ENCODE data around the gene UAP1L1. TPM values are rescaled to one million over a fixed set of nuclear protein-coding genes. Genes with fewer than 3 reads are reported as not detected.

UAP1L1 gene
- polyA plus RNA-seq, 2 of the 4 experiments (the other 2 are of a cell fraction), result 1.2 to 7.8 TPM

DNA sequence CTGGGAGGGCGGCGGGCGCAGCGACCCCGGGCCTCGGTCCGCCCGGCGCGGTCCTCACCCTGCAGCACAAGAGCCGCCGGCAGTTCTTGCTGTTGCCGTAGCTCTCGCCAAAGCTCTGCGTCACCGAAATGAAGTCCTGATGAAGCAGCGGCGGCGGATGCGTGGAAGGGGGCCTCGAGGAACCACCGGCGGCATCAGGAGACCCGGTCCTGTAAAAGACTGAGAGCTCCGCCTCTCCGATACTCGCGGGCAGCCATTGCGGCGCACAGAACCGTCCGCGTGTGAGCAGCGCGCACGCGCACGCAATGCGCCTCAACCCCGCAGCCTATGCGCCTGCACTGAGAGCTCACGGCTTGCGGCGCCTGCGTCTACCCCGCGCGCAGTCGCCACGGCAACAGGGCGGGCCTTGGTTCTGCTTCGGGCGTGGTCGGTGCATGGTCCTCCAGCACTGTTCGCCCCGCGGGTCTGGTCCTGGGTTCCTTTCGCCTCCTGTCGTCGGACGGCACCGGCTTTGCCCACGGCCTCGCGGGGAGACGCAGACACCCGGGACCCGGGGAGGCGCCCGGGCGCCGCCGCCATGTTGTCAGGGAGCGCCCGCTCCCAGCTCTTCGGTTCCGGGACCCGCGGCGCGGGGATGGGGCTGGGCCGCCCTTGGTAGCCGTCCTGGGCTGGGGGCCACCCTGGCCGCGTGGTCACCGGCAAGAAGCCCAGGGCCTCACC, 52.3 kb downstream of the UAP1L1 start:
- Histone ChIP-seq H3K9me3 (no peaks in the 10 kb centered on the region), H3K4me2 (peak overlapping the region; percentile 100), H3K27ac (peak overlapping the region; percentile 98), H3K4me3 (peak overlapping the region; percentile 94), H3K4me1 (peaks cover 17% of the 10 kb centered on the region)
- FAIRE-seq, result no peak
- peak; percentile 93 to 95 for DNase-seq (ENCODE audit: low read depth in 1 of 2, low spot score in 1 of 2)
- TF ChIP-seq, protein P1, sequence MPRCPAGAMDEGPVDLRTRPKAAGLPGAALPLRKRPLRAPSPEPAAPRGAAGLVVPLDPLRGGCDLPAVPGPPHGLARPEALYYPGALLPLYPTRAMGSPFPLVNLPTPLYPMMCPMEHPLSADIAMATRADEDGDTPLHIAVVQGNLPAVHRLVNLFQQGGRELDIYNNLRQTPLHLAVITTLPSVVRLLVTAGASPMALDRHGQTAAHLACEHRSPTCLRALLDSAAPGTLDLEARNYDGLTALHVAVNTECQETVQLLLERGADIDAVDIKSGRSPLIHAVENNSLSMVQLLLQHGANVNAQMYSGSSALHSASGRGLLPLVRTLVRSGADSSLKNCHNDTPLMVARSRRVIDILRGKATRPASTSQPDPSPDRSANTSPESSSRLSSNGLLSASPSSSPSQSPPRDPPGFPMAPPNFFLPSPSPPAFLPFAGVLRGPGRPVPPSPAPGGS (IDR thresholded peaks at IDR 0.05), result peak; percentile 73; the same call in 1 of the 3 replicates
- TF ChIP-seq NR3C1 (IDR thresholded peaks at IDR 0.05) (no peak), BHLHE40 (IDR thresholded peaks at IDR 0.05; ENCODE audit: low read depth, low read length) (no peak), CBX2 (IDR thresholded peaks at IDR 0.05; ENCODE audit: borderline replicate concordance, low read depth) (no peak), MAZ (IDR thresholded peaks at IDR 0.05; ENCODE audit: borderline replicate concordance, low read depth, low read length) (no peak), PHF8 (IDR thresholded peaks at IDR 0.05; ENCODE audit: borderline replicate concordance, low read depth) (peak; percentile 76; the same call in 1 of the 2 replicates), ESRRA (IDR thresholded peaks at IDR 0.05; ENCODE audit: borderline replicate concordance, low read length) (no peak), JUNB (IDR thresholded peaks at IDR 0.05) (no peak), EP300 (IDR thresholded peaks at IDR 0.05) (no peak), ZFP36 (IDR thresholded peaks at IDR 0.05; ENCODE audit: borderline replicate concordance, partially characterized antibody) (no peak), POLR2A (IDR thresholded peaks at IDR 0.05; ENCODE audit: low read length) (peak; percentile 85), TFCP2L1 (CRISPR knock-in tag; IDR thresholded peaks at IDR 0.05) (no peak), HOXB5 (CRISPR knock-in tag; IDR thresholded peaks at IDR 0.05) (no peak), NFE2L2 (conservative IDR thresholded peaks at IDR 0.05; ENCODE audit: low read length) (no peak), RCOR1 (IDR thresholded peaks at IDR 0.05; ENCODE audit: low read depth, low read length) (no peak), JUN (IDR thresholded peaks at IDR 0.05) (peak; percentile 59 to 82; a peak in 4 of 5 replicates), KDM5A (IDR thresholded peaks at IDR 0.05) (peak; percentile 41; the same call in 1 of the 2 replicates), MYC (IDR thresholded peaks at IDR 0.05; ENCODE audit: borderline replicate concordance, low read length) (0 out of 2 replicates have a peak, but pooled peaks have one; percentile 22)
- TF ChIP-seq, protein P2, sequence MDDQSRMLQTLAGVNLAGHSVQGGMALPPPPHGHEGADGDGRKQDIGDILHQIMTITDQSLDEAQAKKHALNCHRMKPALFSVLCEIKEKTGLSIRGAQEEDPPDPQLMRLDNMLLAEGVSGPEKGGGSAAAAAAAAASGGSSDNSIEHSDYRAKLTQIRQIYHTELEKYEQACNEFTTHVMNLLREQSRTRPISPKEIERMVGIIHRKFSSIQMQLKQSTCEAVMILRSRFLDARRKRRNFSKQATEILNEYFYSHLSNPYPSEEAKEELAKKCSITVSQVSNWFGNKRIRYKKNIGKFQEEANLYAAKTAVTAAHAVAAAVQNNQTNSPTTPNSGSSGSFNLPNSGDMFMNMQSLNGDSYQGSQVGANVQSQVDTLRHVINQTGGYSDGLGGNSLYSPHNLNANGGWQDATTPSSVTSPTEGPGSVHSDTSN (IDR thresholded peaks at IDR 0.05), result no peak
- TF ChIP-seq, protein P3, sequence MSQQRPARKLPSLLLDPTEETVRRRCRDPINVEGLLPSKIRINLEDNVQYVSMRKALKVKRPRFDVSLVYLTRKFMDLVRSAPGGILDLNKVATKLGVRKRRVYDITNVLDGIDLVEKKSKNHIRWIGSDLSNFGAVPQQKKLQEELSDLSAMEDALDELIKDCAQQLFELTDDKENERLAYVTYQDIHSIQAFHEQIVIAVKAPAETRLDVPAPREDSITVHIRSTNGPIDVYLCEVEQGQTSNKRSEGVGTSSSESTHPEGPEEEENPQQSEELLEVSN (IDR thresholded peaks at IDR 0.05; ENCODE audit: borderline replicate concordance, low read depth), result 0 out of 2 replicates have a peak, but pooled peaks have one; percentile 32
- TF ChIP-seq, protein P4, sequence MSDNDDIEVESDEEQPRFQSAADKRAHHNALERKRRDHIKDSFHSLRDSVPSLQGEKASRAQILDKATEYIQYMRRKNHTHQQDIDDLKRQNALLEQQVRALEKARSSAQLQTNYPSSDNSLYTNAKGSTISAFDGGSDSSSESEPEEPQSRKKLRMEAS (IDR thresholded peaks at IDR 0.05), result peak; percentile 82
- POLR2A ChIA-PET, result interaction anchor here (0.7 to 2.2 kb wide), 21 partner anchors 9 to 127 kb away, joined by 3 to 23 read pairs (median 5); partner anchors contain the start of genes ANAPC2, GRIN1, LRRC26 and MAN1B1
- peak; percentile 95 to 96 for ATAC-seq
- CTCF ChIA-PET, result interaction anchor here (0.6 to 3.4 kb wide), 18 partner anchors 9 to 108 kb away, joined by 3 to 16 read pairs (median 4); partner anchors contain the start of genes ANAPC2, RNF224 and SSNA1
- WGBS (ENCODE audit: missing lambda C conversion rate), result 0% methylated on average over 13 of the region's 86 CpGs

DNA sequence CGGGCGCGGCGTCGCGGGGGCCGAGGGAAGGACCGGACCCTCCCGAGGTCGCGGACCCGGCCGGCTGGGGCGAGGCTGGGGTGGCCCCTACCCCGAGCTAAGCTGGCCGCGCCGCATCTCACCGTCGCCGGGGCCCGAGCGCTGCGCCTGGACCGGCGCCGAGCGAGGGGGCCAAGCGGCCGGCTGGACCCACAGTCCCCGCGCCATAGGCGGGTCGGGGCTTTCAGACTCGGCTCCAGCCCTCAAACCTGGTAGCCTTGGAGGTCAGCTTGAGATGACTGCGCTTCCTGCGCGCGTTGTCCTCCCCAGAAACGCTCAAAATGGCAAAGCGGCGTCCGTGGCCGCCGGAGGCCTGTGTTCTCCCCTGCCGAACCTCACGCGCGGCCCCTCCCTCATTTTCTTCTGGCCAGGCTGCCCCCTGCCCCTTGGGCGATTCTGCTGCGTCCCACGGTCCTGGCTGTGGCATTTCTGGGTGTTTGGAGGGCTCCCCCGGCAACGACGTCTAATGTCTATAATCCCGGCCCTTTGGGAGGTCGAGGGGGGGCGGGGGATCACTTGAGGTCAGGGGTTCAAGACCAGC, 52.9 kb downstream of the UAP1L1 start:
- H3K27ac ChIP-seq, result peak overlapping the region; percentile 98
- WGBS (ENCODE audit: missing lambda C conversion rate), result 8% methylated on average over 24 of the region's 58 CpGs
- peak overlapping the region; percentile 94 for H3K4me3 ChIP-seq
- peak overlapping the region; percentile 89 for H3K4me2 ChIP-seq
- ChIA-PET CTCF (interaction anchor here (1.0 to 3.4 kb wide), 15 partner anchors 8 to 110 kb away, joined by 3 to 16 read pairs (median 4); partner anchors contain the start of genes ANAPC2, RNF224, SSNA1 and TUBB4B), POLR2A (interaction anchor here (0.7 to 2.2 kb wide), 20 partner anchors 9 to 126 kb away, joined by 3 to 23 read pairs (median 5); partner anchors contain the start of genes ANAPC2, GRIN1, LRRC26 and MAN1B1)
- peak; percentile 44 to 56 for ATAC-seq
- FAIRE-seq, result no peak
- no peaks in the 10 kb centered on the region for H3K9me3 ChIP-seq
- peaks cover 21% of the 10 kb centered on the region for H3K4me1 ChIP-seq
- no peak for DNase-seq (ENCODE audit: low read depth in 1 of 2, low spot score in 1 of 2)
- TF ChIP-seq TP53 (CRISPR knock-in tag; IDR thresholded peaks at IDR 0.05) (no peak), CBX8 (IDR thresholded peaks at IDR 0.05) (no peak), FOXS1 (CRISPR knock-in tag; IDR thresholded peaks at IDR 0.05) (no peak), RAD21 (conservative IDR thresholded peaks at IDR 0.05 in 1 of 2, IDR thresholded peaks at IDR 0.05 in 1 of 2) (no peak), CHD4 (IDR thresholded peaks at IDR 0.05; ENCODE audit: borderline replicate concordance) (no peak), HOXB13 (CRISPR knock-in tag; IDR thresholded peaks at IDR 0.05; ENCODE audit: low read depth) (no peak), ESRRA (IDR thresholded peaks at IDR 0.05; ENCODE audit: borderline replicate concordance, low read length) (no peak), PHF8 (IDR thresholded peaks at IDR 0.05; ENCODE audit: borderline replicate concordance, low read depth) (peak; percentile 40; the same call in 1 of the 2 replicates), KDM5A (IDR thresholded peaks at IDR 0.05) (no peak), NPAS2 (CRISPR knock-in tag; IDR thresholded peaks at IDR 0.05; ENCODE audit: borderline replicate concordance) (no peak), FOSL2 (IDR thresholded peaks at IDR 0.05) (no peak), FOSL2 (CRISPR knock-in tag; IDR thresholded peaks at IDR 0.05) (no peak), ZC3H11A (IDR thresholded peaks at IDR 0.05) (no peak), TFCP2L1 (CRISPR knock-in tag; IDR thresholded peaks at IDR 0.05) (0 out of 2 replicates have a peak, but pooled peaks have one; percentile 33)
- TF ChIP-seq, protein P5, sequence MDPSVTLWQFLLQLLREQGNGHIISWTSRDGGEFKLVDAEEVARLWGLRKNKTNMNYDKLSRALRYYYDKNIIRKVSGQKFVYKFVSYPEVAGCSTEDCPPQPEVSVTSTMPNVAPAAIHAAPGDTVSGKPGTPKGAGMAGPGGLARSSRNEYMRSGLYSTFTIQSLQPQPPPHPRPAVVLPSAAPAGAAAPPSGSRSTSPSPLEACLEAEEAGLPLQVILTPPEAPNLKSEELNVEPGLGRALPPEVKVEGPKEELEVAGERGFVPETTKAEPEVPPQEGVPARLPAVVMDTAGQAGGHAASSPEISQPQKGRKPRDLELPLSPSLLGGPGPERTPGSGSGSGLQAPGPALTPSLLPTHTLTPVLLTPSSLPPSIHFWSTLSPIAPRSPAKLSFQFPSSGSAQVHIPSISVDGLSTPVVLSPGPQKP (IDR thresholded peaks at IDR 0.05; ENCODE audit: low read depth, low read length), result no peak
- TF ChIP-seq, protein P4 (IDR thresholded peaks at IDR 0.05), result no peak

Measured in A549 (cell line).